Measurements from ENCODE around the gene POT1.
A peak's percentile ranks its signal among the peaks of the same experiment; 100 is the strongest.
"Not testable (repeated sequence)": the region's sequence is repeated elsewhere in the genome, so short reads cannot be mapped to it uniquely, and the experiment has no call there.

POT1 gene

GRCh38 chr7:124929467-124930172, at the start of gene POT1:
POT1 (minus strand) TSS chr7:124929825; CDS start chr7:124897173, 32,652 bp downstream.
- peak; percentile 97 for DNase-seq (ENCODE audit: low spot score)

GRCh38 chr7:124975131-124975530, 45.5 kb upstream of the POT1 start:
- not testable (repeated sequence) for DNase-seq (ENCODE audit: low spot score)

GRCh38 chr7:124965553-124965952, 35.9 kb upstream of the POT1 start:
- DNase-seq (ENCODE audit: low spot score) = no peak

GRCh38 chr7:124959676-124960075, 30.1 kb upstream of the POT1 start:
- no peak for DNase-seq (ENCODE audit: low spot score)

GRCh38 chr7:124957952-124958351, 28.3 kb upstream of the POT1 start:
- DNase-seq (ENCODE audit: low spot score) = not testable (repeated sequence)

GRCh38 chr7:124956160-124956559, 26.5 kb upstream of the POT1 start:
- DNase-seq (ENCODE audit: low spot score) = no peak

GRCh38 chr7:124954790-124955189, 25.2 kb upstream of the POT1 start:
- no peak for DNase-seq (ENCODE audit: low spot score)

- DNase-seq (ENCODE audit: low spot score) = no peak
Measured at GRCh38 chr7:124945680-124946079, 16.1 kb upstream of the POT1 start.

GRCh38 chr7:124943472-124943871, 13.8 kb upstream of the POT1 start:
- DNase-seq (ENCODE audit: low spot score) = no peak

- no peak for DNase-seq (ENCODE audit: low spot score)
Measured at GRCh38 chr7:124942399-124942798, 12.8 kb upstream of the POT1 start.

GRCh38 chr7:124940306-124940705, 10.7 kb upstream of the POT1 start:
- DNase-seq (ENCODE audit: low spot score) = no peak

GRCh38 chr7:124938128-124938527, 8.5 kb upstream of the POT1 start:
- DNase-seq (ENCODE audit: low spot score) = no peak

- DNase-seq (ENCODE audit: low spot score) = no peak
Measured at GRCh38 chr7:124937076-124937475, 7.5 kb upstream of the POT1 start.

GRCh38 chr7:124934841-124935240, 5.2 kb upstream of the POT1 start:
- DNase-seq (ENCODE audit: low spot score) = no peak

- no peak for DNase-seq (ENCODE audit: low spot score)
Measured at GRCh38 chr7:124930655-124931597, 1.3 kb upstream of the POT1 start.

- no peak for DNase-seq (ENCODE audit: low spot score)
Measured at GRCh38 chr7:124930173-124930623, 573 bp upstream of the POT1 start.

- no peak for DNase-seq (ENCODE audit: low spot score)
Measured at GRCh38 chr7:124924906-124925305, 4.7 kb downstream of the POT1 start.

GRCh38 chr7:124922200-124922599, 7.4 kb downstream of the POT1 start:
- no peak for DNase-seq (ENCODE audit: low spot score)

GRCh38 chr7:124919841-124920240, 9.8 kb downstream of the POT1 start:
- DNase-seq (ENCODE audit: low spot score) = no peak

GRCh38 chr7:124918662-124919061, 11.0 kb downstream of the POT1 start:
- no peak for DNase-seq (ENCODE audit: low spot score)

GRCh38 chr7:124915242-124915641, 14.4 kb downstream of the POT1 start:
- no peak for DNase-seq (ENCODE audit: low spot score)

GRCh38 chr7:124914298-124914697, 15.3 kb downstream of the POT1 start:
- no peak for DNase-seq (ENCODE audit: low spot score)

GRCh38 chr7:124912972-124913371, 16.7 kb downstream of the POT1 start:
- DNase-seq (ENCODE audit: low spot score) = no peak

Data from CD4-positive, alpha-beta T cell treated with Interleukin-15 for 4 hours (primary cell).